WTC11 (cell line): ENCODE results near the gene FXYD5.

Experiments used
- AFF4 ChIP-seq: sonication (generic); formaldehyde crosslinking; IDR thresholded peaks from 2 replicates; pipeline ENCODE4 v1.8.1; 2023; ENCODE audit warnings: mild to moderate bottlenecking, missing genetic modification reagents, borderline replicate concordance
- ESRRA ChIP-seq: sonication (generic); formaldehyde crosslinking; IDR thresholded peaks from 2 replicates; pipeline ENCODE4 v1.8.1; 2022; ENCODE audit warnings: mild to moderate bottlenecking, missing genetic modification reagents, borderline replicate concordance
- KAT7 ChIP-seq: sonication (generic); formaldehyde crosslinking; IDR thresholded peaks from 2 replicates; pipeline ENCODE4 v1.8.1; 2023; ENCODE audit warnings: missing genetic modification reagents, mild to moderate bottlenecking, borderline replicate concordance
- TEAD4 ChIP-seq: sonication (generic); formaldehyde crosslinking; IDR thresholded peaks from 2 replicates; pipeline ENCODE4 v1.8.0; 2022; ENCODE audit warnings: mild to moderate bottlenecking, missing genetic modification reagents
- TP53 ChIP-seq: sonication (generic); formaldehyde crosslinking; IDR thresholded peaks from 2 replicates; pipeline ENCODE4 v1.8.1; 2023; ENCODE audit warnings: mild to moderate bottlenecking, missing genetic modification reagents
- ZNF121 ChIP-seq: sonication (generic); formaldehyde crosslinking; IDR thresholded peaks from 2 replicates; pipeline ENCODE4 v1.8.0; 2023; ENCODE audit warnings: missing genetic modification reagents
- TF ChIP-seq, protein P1 (sequence below): fragments of 200-600 bp; IDR thresholded peaks from 2 replicates; pipeline ENCODE4 v1.8.0; 2022; ENCODE audit warnings: antibody characterized with exemption
- TF ChIP-seq, protein P2 (sequence below): sonication (generic); formaldehyde crosslinking; IDR thresholded peaks from 2 replicates; pipeline ENCODE4 v1.8.1; 2022; ENCODE audit warnings: low read depth, missing genetic modification reagents, borderline replicate concordance
- TF ChIP-seq, protein P3 (sequence below): sonication (generic); formaldehyde crosslinking; IDR thresholded peaks from 2 replicates; pipeline ENCODE4 v1.8.0; 2022; ENCODE audit warnings: mild to moderate bottlenecking, missing genetic modification reagents

DNA sequence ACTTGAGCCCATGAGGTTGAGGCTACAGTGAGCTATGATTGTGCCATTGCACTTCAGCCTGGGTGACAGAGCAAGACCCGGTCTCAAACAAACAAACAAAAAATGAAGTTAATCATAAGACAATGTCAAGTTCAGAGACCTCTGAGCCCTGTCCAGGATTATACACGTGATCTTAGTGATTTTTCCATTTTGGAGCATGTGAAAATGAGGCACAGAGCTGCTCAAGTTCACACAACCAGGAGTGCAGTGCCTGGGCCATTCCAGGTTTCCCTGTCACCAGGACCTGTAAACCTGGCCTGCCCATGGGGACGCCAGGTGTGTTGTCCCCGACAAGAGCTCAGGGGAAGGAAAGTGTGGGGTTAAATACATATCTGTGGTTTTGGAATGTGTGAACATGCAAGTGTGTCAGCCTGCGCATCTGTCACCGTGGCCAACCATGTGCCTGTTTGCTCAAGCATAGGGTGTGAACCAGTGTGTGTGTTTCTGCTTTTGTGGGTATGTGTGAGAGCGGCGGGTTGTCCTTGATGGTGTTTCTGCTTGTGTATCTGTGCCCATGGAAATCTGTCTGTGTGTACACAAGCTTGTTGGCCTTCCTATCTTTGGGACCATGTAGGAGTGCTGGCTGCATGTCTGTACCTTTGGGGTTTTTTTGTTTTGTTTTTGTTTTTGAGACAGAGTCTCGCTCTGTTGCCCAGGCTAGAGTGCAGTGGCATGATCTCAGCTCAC lies 17.4 kb upstream of the FXYD5 start:
- TF ChIP-seq, protein P1, sequence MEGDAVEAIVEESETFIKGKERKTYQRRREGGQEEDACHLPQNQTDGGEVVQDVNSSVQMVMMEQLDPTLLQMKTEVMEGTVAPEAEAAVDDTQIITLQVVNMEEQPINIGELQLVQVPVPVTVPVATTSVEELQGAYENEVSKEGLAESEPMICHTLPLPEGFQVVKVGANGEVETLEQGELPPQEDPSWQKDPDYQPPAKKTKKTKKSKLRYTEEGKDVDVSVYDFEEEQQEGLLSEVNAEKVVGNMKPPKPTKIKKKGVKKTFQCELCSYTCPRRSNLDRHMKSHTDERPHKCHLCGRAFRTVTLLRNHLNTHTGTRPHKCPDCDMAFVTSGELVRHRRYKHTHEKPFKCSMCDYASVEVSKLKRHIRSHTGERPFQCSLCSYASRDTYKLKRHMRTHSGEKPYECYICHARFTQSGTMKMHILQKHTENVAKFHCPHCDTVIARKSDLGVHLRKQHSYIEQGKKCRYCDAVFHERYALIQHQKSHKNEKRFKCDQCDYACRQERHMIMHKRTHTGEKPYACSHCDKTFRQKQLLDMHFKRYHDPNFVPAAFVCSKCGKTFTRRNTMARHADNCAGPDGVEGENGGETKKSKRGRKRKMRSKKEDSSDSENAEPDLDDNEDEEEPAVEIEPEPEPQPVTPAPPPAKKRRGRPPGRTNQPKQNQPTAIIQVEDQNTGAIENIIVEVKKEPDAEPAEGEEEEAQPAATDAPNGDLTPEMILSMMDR, result no peak
- no peak for TF ChIP-seq ESRRA
- no peak for TF ChIP-seq TP53 (CRISPR knock-in tag)
- no peak for TF ChIP-seq ZNF121 (CRISPR knock-in tag)
- TF ChIP-seq, protein P2, sequence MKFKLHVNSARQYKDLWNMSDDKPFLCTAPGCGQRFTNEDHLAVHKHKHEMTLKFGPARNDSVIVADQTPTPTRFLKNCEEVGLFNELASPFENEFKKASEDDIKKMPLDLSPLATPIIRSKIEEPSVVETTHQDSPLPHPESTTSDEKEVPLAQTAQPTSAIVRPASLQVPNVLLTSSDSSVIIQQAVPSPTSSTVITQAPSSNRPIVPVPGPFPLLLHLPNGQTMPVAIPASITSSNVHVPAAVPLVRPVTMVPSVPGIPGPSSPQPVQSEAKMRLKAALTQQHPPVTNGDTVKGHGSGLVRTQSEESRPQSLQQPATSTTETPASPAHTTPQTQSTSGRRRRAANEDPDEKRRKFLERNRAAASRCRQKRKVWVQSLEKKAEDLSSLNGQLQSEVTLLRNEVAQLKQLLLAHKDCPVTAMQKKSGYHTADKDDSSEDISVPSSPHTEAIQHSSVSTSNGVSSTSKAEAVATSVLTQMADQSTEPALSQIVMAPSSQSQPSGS (CRISPR knock-in tag), result no peak
- TF ChIP-seq, protein P3, sequence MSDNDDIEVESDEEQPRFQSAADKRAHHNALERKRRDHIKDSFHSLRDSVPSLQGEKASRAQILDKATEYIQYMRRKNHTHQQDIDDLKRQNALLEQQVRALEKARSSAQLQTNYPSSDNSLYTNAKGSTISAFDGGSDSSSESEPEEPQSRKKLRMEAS (CRISPR knock-in tag), result no peak
- TF ChIP-seq TEAD4 (CRISPR knock-in tag), result no peak
- TF ChIP-seq AFF4 (CRISPR knock-in tag), result no peak
- TF ChIP-seq KAT7, result no peak
